HepG2 (cell line): ENCODE data around the gene ACOXL. TPM values are rescaled to one million over a fixed set of nuclear protein-coding genes. Genes with fewer than 3 reads are reported as not detected.
A peak's percentile ranks its signal among the peaks of the same experiment; 100 is the strongest.

Experiments
- AKNA ChIP-seq: sonication (generic); formaldehyde crosslinking; IDR thresholded peaks from 2 replicates; pipeline ENCODE4 v1.4.0; 2020; ENCODE audit warnings: missing genetic modification reagents, borderline replicate concordance
- CCAR2 ChIP-seq: fragments of 200-400 bp; formaldehyde crosslinking; optimal IDR thresholded peaks from 2 replicates; pipeline ENCODE3; 2018; ENCODE audit warnings: low read depth, mild to moderate bottlenecking, low read length, moderate library complexity
- ELF3 ChIP-seq: IDR thresholded peaks from 2 replicates; pipeline ENCODE4 v1.6.1; 2016; ENCODE audit warnings: missing genetic modification reagents, missing compliant biosample characterization
- HMGXB3 ChIP-seq: sonication (generic); formaldehyde crosslinking; IDR thresholded peaks from 2 replicates; pipeline ENCODE4 v1.4.0; 2020; ENCODE audit warnings: missing genetic modification reagents, borderline replicate concordance
- MAZ ChIP-seq, 2 experiments: sonication (generic) in 1 of 2; formaldehyde crosslinking in 1 of 2; IDR thresholded peaks; 2 replicates each; pipeline versions ENCODE4 v1.5.0 to v1.6.1; 2012 to 2020; ENCODE audit warnings: low read depth in 2 of 2, mild to moderate bottlenecking in 2 of 2, borderline replicate concordance in 1 of 2, improper control_type of control experiment in 1 of 2, low read length in 1 of 2, missing genetic modification reagents in 1 of 2, moderate library complexity in 1 of 2
- RBM22 ChIP-seq: fragments of 200-400 bp; formaldehyde crosslinking; optimal IDR thresholded peaks from 2 replicates; pipeline ENCODE3; 2017; ENCODE audit warnings: mild to moderate bottlenecking, low read length, moderate library complexity
- TERF1 ChIP-seq: sonication (generic); formaldehyde crosslinking; IDR thresholded peaks from 2 replicates; pipeline ENCODE4 v1.8.0; 2022; ENCODE audit warnings: mild to moderate bottlenecking, missing genetic modification reagents, moderate library complexity
- TFE3 ChIP-seq: IDR thresholded peaks from 2 replicates; pipeline ENCODE4 v1.6.1; 2016
- ZBTB4 ChIP-seq: sonication (generic); formaldehyde crosslinking; IDR thresholded peaks from 2 replicates; pipeline ENCODE4 v1.4.0; 2020; ENCODE audit warnings: missing genetic modification reagents, mild to moderate bottlenecking, borderline replicate concordance
- ZIK1 ChIP-seq: sonication (generic); formaldehyde crosslinking; IDR thresholded peaks from 2 replicates; pipeline ENCODE4 v1.5.0; 2020; ENCODE audit warnings: mild to moderate bottlenecking, low read depth, missing genetic modification reagents, borderline replicate concordance
- ZNF256 ChIP-seq: sonication (generic); formaldehyde crosslinking; conservative IDR thresholded peaks from 2 replicates; pipeline ENCODE4 v1.4.0; 2020; ENCODE audit warnings: missing genetic modification reagents
- ZNF546 ChIP-seq: sonication (generic); formaldehyde crosslinking; conservative IDR thresholded peaks from 2 replicates; pipeline ENCODE4 v1.8.1; 2023; ENCODE audit warnings: mild to moderate bottlenecking, missing genetic modification reagents
- ZNF678 ChIP-seq: sonication (generic); formaldehyde crosslinking; IDR thresholded peaks from 2 replicates; pipeline ENCODE4 v1.4.0; 2020; ENCODE audit warnings: mild to moderate bottlenecking, missing genetic modification reagents
- polyA plus RNA-seq, 8 experiments: library from polyadenylated mRNA; depleted of rRNA in 3 of 8; stranded (reverse) in 7 of 8; unstranded in 1 of 8; fragments of >200 nt; fragmentation: Illumina TruSeq in 4 of 8; extraction: Trizol in 4 of 8; gene quantifications; 2 replicates each; pipeline versions ENCODE4 v1.2.1 to v1.2.3, GENCODE V29; 2011 to 2016; ENCODE audit warnings: low read depth in 4 of 8, missing spikeins in 1 of 8, mixed read lengths in 1 of 8; ENCODE audit not compliant: insufficient read depth in 1 of 8
- total RNA-seq, 5 experiments: library from RNA; depleted of rRNA; stranded (reverse); fragments of >200 nt; fragmentation: Illumina TruSeq; extraction: Trizol; gene quantifications; 2 replicates each; pipeline ENCODE4 v1.2.3, GENCODE V29; 2016; ENCODE audit warnings: low read depth in 1 of 5

ACOXL gene
- total and polyA plus RNA-seq, 2 of the 13 experiments (the other 11 are each of a cell fraction or from before 2014, with no cell fraction given), result not detected

- TF ChIP-seq MAZ (IDR thresholded peaks at IDR 0.05; ENCODE audit: borderline replicate concordance, low read depth, low read length), result no peak
- TF ChIP-seq MAZ (CRISPR knock-in tag; IDR thresholded peaks at IDR 0.05; ENCODE audit: low read depth), result no peak
- 0 out of 2 replicates have a peak, but pooled peaks have one; percentile 32 for TF ChIP-seq TFE3 (CRISPR knock-in tag)
- no peak for TF ChIP-seq ZNF256
- no peak for TF ChIP-seq ZNF546 (CRISPR knock-in tag)
- no peak for TF ChIP-seq RBM22
- TF ChIP-seq ZNF678, result no peak
- no peak for TF ChIP-seq CCAR2
- TF ChIP-seq ELF3 (CRISPR knock-in tag), result peak; percentile 35; the same call in 1 of the 2 replicates
- no peak for TF ChIP-seq ZIK1 (CRISPR knock-in tag)
- no peak for TF ChIP-seq ZBTB4
- TF ChIP-seq TERF1 (CRISPR knock-in tag), result no peak
- TF ChIP-seq AKNA (CRISPR knock-in tag), result no peak
- 0 out of 2 replicates have a peak, but pooled peaks have one; percentile 67 for TF ChIP-seq HMGXB3 (CRISPR knock-in tag)
Measured at GRCh38 chr2:110768591-110768990, 36.2 kb downstream of the ACOXL start (continued).
